Keratinocyte (primary cell): ENCODE data around the gene ANHX.

Source experiments
- CTCF ChIP-seq, 3 experiments: IDR thresholded peaks in 1 of 3; conservative IDR thresholded peaks in 1 of 3; optimal IDR thresholded peaks in 1 of 3; 2 replicates in 2 of 3; 3 replicates in 1 of 3; pipeline versions ENCODE3 to v1.5.1; 2011; ENCODE audit warnings: low read length in 3 of 3, mild to moderate bottlenecking in 3 of 3, moderate library complexity in 2 of 3, control low read depth in 1 of 3, inconsistent platforms in 1 of 3; ENCODE audit not compliant: insufficient read depth in 2 of 3; ENCODE audit errors: extremely low read depth in 1 of 3
- EZH2 ChIP-seq: IDR thresholded peaks from one replicate; pipeline ENCODE4 v1.6.1; 2012; ENCODE audit warnings: inconsistent platforms, mild to moderate bottlenecking, low read length, moderate library complexity

GRCh38 chr12:133233006-133233405 is 2.7 kb downstream of the ANHX start:
- TF ChIP-seq CTCF (optimal IDR thresholded peaks at IDR 0.05 in 1 of 3, IDR thresholded peaks at IDR 0.05 in 1 of 3, conservative IDR thresholded peaks at IDR 0.05 in 1 of 3; ENCODE audit: extremely low read depth in 1 of 3, insufficient read depth in 2 of 3, low read length in 3 of 3) (no peak), EZH2 (no peak)
